MM.1S (cell line): ENCODE measurements around the gene MAP3K20.
"Not testable (repeated sequence)": the region's sequence is repeated elsewhere in the genome, so short reads cannot be mapped to it uniquely, and the experiment has no call there.

Experiments
- DNase-seq: peaks from one replicate; pipeline ENCODE4 v3.0.0-alpha.2; 2015
- H2AFZ ChIP-seq: fragments of 300-600 bp; sonication (generic); 2 replicates; pipeline ENCODE4 v1.6.0; 2016; ENCODE audit warnings: antibody characterized with exemption, low read length
- H3F3A ChIP-seq: fragments of 300-600 bp; sonication (generic); 2 replicates; pipeline ENCODE4 v1.6.1; 2016; ENCODE audit warnings: mild to moderate bottlenecking, antibody characterized with exemption, low read length, moderate library complexity, mixed read lengths; ENCODE audit not compliant: insufficient read depth
- H3K27ac ChIP-seq: fragments of 300-600 bp; sonication (generic); 2 replicates; pipeline ENCODE4 v1.5.1; 2016; ENCODE audit warnings: mild to moderate bottlenecking, low read length
- H3K27me3 ChIP-seq: fragments of 300-600 bp; sonication (generic); replicated peaks from 2 replicates; pipeline ENCODE4 v1.6.0; 2016; ENCODE audit warnings: low read length; ENCODE audit not compliant: insufficient read depth
- H3K36me3 ChIP-seq: fragments of 300-600 bp; sonication (generic); replicated peaks from 2 replicates; pipeline ENCODE4 v1.6.1; 2016; ENCODE audit warnings: mild to moderate bottlenecking, low read length, mixed read lengths; ENCODE audit not compliant: insufficient read depth
- H3K4me1 ChIP-seq: fragments of 300-600 bp; sonication (generic); 2 replicates; pipeline ENCODE4 v1.6.1; 2016; ENCODE audit warnings: low read length, mixed read lengths
- H3K4me2 ChIP-seq: fragments of 300-600 bp; sonication (generic); 2 replicates; pipeline ENCODE4 v1.6.0; 2016; ENCODE audit warnings: low read depth, low read length
- H3K4me3 ChIP-seq: fragments of 300-600 bp; sonication (generic); 2 replicates; pipeline ENCODE4 v1.5.1; 2016; ENCODE audit warnings: low read length, mixed read lengths
- H3K79me2 ChIP-seq: fragments of 300-600 bp; sonication (generic); 2 replicates; pipeline ENCODE4 v1.6.1; 2016; ENCODE audit warnings: mixed run types, low read length, mixed read lengths
- H3K9ac ChIP-seq: fragments of 300-600 bp; sonication (generic); 2 replicates; pipeline ENCODE4 v1.6.1; 2016; ENCODE audit warnings: low read length, mixed read lengths
- H3K9me2 ChIP-seq: fragments of 300-600 bp; sonication (generic); replicated peaks from 2 replicates; pipeline ENCODE4 v1.6.1; 2016; ENCODE audit warnings: mild to moderate bottlenecking, low read length, mixed read lengths; ENCODE audit not compliant: insufficient read depth
- H3K9me3 ChIP-seq: fragments of 300-600 bp; sonication (generic); replicated peaks from 2 replicates; pipeline ENCODE4 v1.6.1; 2016; ENCODE audit warnings: mild to moderate bottlenecking, low read length, mixed read lengths; ENCODE audit not compliant: insufficient read depth
- H4K20me1 ChIP-seq: fragments of 300-600 bp; sonication (generic); 2 replicates; pipeline ENCODE4 v1.6.1; 2016; ENCODE audit warnings: mild to moderate bottlenecking, low read length, moderate library complexity, mixed read lengths; ENCODE audit not compliant: insufficient read depth
- CTCF ChIP-seq: fragments of 300-600 bp; sonication (generic); IDR thresholded peaks from 2 replicates; pipeline ENCODE4 v1.5.1; 2016; ENCODE audit warnings: antibody characterized with exemption, low read length, mixed read lengths
- EZH2 ChIP-seq: fragments of 300-600 bp; sonication (generic); optimal IDR thresholded peaks from 2 replicates; pipeline ENCODE3; 2017; ENCODE audit warnings: low read depth, mild to moderate bottlenecking, antibody characterized with exemption, low read length, mixed read lengths
- EZH2phosphoT487 ChIP-seq: fragments of 300-600 bp; sonication (generic); IDR thresholded peaks from 2 replicates; pipeline ENCODE4 v1.6.1; 2018; ENCODE audit warnings: antibody characterized with exemption, low read length

The MAP3K20 gene

DNA sequence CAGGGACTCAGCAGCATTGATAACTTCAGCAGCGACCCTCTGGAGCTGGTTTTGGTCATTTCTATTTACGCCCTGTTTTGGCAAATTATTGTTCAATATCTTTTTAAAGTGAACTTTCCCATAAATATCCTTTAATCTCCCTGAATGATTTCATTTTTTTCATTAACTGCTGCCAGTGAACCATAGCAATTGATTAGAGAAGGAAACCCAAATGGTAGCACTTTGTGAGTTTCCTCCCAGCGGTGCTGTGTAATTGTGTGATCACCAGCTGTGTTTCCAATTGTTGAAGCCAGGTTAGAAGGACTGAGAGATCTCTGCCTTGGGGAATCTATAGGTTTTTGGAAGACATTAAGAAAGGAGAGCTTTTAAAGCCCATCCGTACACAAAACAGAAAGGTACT, 16.3 kb downstream of the MAP3K20 start:
- no peak overlapping the region for H2AFZ ChIP-seq

DNA sequence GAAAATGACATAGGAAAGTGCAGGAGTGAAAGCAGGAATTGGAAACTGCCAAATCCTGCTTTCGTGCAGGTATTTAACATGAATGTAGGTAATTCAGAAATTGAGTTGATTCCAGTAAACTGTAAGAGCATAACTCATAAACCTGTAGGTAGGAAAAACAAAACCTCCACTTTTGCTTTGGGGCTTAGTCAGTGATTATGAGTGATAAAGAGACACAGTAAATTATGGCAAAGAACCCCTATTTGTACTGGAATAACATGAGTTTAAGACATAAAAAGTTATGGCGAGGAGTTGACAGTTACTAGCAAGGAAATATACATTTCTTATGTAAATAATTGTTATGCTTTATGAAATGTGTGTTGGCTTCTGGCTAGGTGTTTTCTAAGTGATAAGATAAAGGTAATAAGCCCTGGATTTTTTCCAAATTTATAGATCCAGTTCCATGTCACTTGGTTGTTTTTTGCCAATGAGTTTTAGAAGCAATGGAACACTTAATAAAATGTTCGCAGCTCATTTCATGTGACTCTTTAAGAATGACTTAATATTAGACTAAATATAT, 17.3 kb downstream of the MAP3K20 start:
- Histone ChIP-seq H2AFZ (no peak overlapping the region), H3K9ac (no peak overlapping the region), H3K4me2 (no peak overlapping the region), H3K36me3 (no peaks in the 10 kb centered on the region), H3K27me3 (no peaks in the 10 kb centered on the region), H3K79me2 (no peaks in the 10 kb centered on the region), H3F3A (no peaks in the 10 kb centered on the region), H3K27ac (no peak overlapping the region), H3K4me1 (no peaks in the 10 kb centered on the region), H3K9me3 (no peaks in the 10 kb centered on the region), H3K4me3 (no peak overlapping the region), H4K20me1 (no peaks in the 10 kb centered on the region), H3K9me2 (no peaks in the 10 kb centered on the region)
- no peak for DNase-seq
- no peak for TF ChIP-seq EZH2
- TF ChIP-seq CTCF = no peak
- no peak for TF ChIP-seq EZH2phosphoT487

More for the DNA sequence above, 16.3 kb downstream of the MAP3K20 start:
- H3K4me1 ChIP-seq = no peaks in the 10 kb centered on the region
- H3K9me3 ChIP-seq = no peaks in the 10 kb centered on the region
- no peak overlapping the region for H3K9ac ChIP-seq
- no peaks in the 10 kb centered on the region for H3K36me3 ChIP-seq
- H3K4me2 ChIP-seq = no peak overlapping the region
- H3F3A ChIP-seq = no peaks in the 10 kb centered on the region
- no peak overlapping the region for H3K4me3 ChIP-seq
- no peak overlapping the region for H3K27ac ChIP-seq
- DNase-seq = no peak
- H3K27me3 ChIP-seq = no peaks in the 10 kb centered on the region
- no peaks in the 10 kb centered on the region for H4K20me1 ChIP-seq
- H3K79me2 ChIP-seq = no peaks in the 10 kb centered on the region
- H3K9me2 ChIP-seq = no peaks in the 10 kb centered on the region
- TF ChIP-seq EZH2 (no peak), CTCF (no peak), EZH2phosphoT487 (no peak)

- not testable (repeated sequence) for H3K79me2 ChIP-seq, H2AFZ ChIP-seq, H3K27me3 ChIP-seq, H3K4me2 ChIP-seq, H3K9me2 ChIP-seq, H3F3A ChIP-seq, H4K20me1 ChIP-seq, DNase-seq, H3K4me1 ChIP-seq, H3K9ac ChIP-seq, H3K4me3 ChIP-seq, H3K9me3 ChIP-seq, H3K36me3 ChIP-seq, H3K27ac ChIP-seq
Measured at GRCh38 chr2:173093617-173094016, 18.0 kb downstream of the MAP3K20 start.

GRCh38 chr2:173094731-173095130, 19.1 kb downstream of the MAP3K20 start:
- Histone ChIP-seq H3K4me1 (no peaks in the 10 kb centered on the region), H3K36me3 (no peaks in the 10 kb centered on the region), H2AFZ (no peak overlapping the region), H4K20me1 (no peaks in the 10 kb centered on the region), H3K4me3 (no peak overlapping the region), H3K9me3 (no peaks in the 10 kb centered on the region), H3K9me2 (no peaks in the 10 kb centered on the region), H3K79me2 (no peaks in the 10 kb centered on the region), H3K9ac (no peak overlapping the region), H3K27me3 (no peaks in the 10 kb centered on the region), H3F3A (no peaks in the 10 kb centered on the region), H3K27ac (no peak overlapping the region), H3K4me2 (no peak overlapping the region)
- TF ChIP-seq EZH2phosphoT487 (no peak), EZH2 (no peak), CTCF (no peak)
- no peak for DNase-seq
